HL-60 (cell line): ENCODE data around the gene KIF26A.

ENCODE experiments used
- CTCF ChIP-seq: IDR thresholded peaks from one replicate; pipeline ENCODE4 v1.5.1; 2011; ENCODE audit warnings: low read length, control low read depth, inconsistent platforms; ENCODE audit not compliant: insufficient read depth
- GABPA ChIP-seq: IDR thresholded peaks from 2 replicates; pipeline ENCODE4 v1.6.1; 2012; ENCODE audit warnings: low read depth
- POLR2AphosphoS5 ChIP-seq: IDR thresholded peaks from 2 replicates; pipeline ENCODE4 v1.6.1; 2012; ENCODE audit warnings: low read depth
- REST ChIP-seq: IDR thresholded peaks from 2 replicates; pipeline ENCODE4 v1.6.1; 2012; ENCODE audit warnings: low read depth; ENCODE audit not compliant: insufficient replicate concordance
- SPI1 ChIP-seq: IDR thresholded peaks from 2 replicates; pipeline ENCODE4 v1.6.1; 2012; ENCODE audit warnings: low read depth, mild to moderate bottlenecking, borderline replicate concordance

DNA sequence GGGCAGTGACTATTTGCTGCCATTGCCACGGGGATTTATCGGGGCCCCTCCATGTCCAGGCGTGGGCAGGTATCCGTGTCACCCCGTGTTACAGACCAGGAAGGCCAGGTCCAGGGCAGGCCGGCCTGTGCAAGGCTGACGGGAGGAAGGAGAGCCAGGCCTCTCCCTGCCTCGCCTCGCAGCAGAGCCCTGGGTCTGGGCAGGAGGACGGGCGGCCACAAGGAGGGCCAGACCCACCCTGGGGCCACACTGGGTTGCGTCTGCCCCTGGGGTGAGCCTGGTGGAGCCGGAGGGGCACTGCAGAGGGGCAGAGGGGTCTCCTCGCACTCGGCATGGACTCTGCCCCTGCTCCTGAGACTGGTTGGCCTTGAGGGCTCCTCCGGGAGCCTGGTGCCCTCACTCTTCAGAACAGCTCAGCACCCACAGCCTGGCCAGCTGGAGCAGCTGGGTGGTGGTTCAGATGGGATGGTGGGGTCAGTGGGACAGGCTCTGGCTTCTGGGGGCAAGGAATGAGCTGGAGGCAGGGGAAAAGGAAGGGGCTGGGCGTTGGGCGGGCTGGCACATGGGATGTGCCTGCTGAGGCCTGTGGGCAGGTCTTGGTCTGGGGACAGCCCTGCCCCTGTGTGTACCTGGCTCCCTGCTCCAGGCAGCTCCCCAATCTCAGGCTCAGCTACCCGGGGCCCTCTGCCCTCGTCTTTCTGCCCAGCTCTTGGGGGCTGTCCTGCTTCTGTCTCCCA lies 53.9 kb downstream of the KIF26A start:
- TF ChIP-seq CTCF (no peak), POLR2AphosphoS5 (no peak), REST (no peak), GABPA (no peak), SPI1 (no peak)
